Measurements from ENCODE around the gene PKDREJ. TPM values are rescaled to one million over a fixed set of nuclear protein-coding genes. Genes with fewer than 3 reads are reported as not detected.

Gene PKDREJ
- total RNA-seq, 1 experiment from 2014 or later, result not detected

GRCh38 chr22:46276563-46276962 lies 13.4 kb upstream of the PKDREJ start:
- Histone ChIP-seq H4K20me1 (ENCODE audit: insufficient read depth) (no peaks in the 10 kb centered on the region), H3K4me2 (ENCODE audit: low read length) (no peak overlapping the region), H3K4me3 (replicated peaks in 1 of 2; ENCODE audit: low read depth in 1 of 2, low read length in 2 of 2) (no peak overlapping the region), H3K9me3 (ENCODE audit: control insufficient read depth in 1 of 2, insufficient read depth in 1 of 2, low read depth in 1 of 2, low read length in 2 of 2) (peaks cover 0 to 5% of the 10 kb centered on the region in 2 experiments; a peak in 1 of 4 replicates), H2AFZ (ENCODE audit: low read depth, low read length, poor library complexity, severe bottlenecking) (no peak overlapping the region), H3K79me2 (ENCODE audit: insufficient read depth, low read length) (no peaks in the 10 kb centered on the region), H3K27me3 (ENCODE audit: insufficient read depth, low read length) (no peaks in the 10 kb centered on the region), H3K4me1 (ENCODE audit: control insufficient read depth in 1 of 2, insufficient read depth in 2 of 2, low read length in 2 of 2) (no peaks in the 10 kb centered on the region), H3K9ac (ENCODE audit: low read length) (no peak overlapping the region), H3K27ac (ENCODE audit: low read depth, low read length) (no peak overlapping the region), H3K9me2 (ENCODE audit: insufficient read depth) (no peaks in the 10 kb centered on the region), H3K36me3 (ENCODE audit: control insufficient read depth in 1 of 2, insufficient read depth in 2 of 2, low read length in 2 of 2) (peaks cover 20 to 45% of the 10 kb centered on the region in 2 experiments)
- POLR2A ChIA-PET, result interaction anchor here (1.1 kb wide), 1 partner anchor 9 kb away, joined by 4 read pairs; the partner anchor contains the start of gene TTC38
- CTCF ChIA-PET, result no interaction called here
- DNase-seq (ENCODE audit: low read depth, low spot score) (no peak), ATAC-seq (no peak)
- RAD21 ChIA-PET (ENCODE audit: low non-redundant PET in 1 of 2, low total read pairs in 2 of 2, uncharacterized antibody in 2 of 2, unreplicated experiment in 2 of 2), result no interaction called here
- intact Hi-C loops (cut with micrococcal nuclease), result no loop called here
- BruUV-seq (replicated peaks), result no TSS peak
- TF ChIP-seq FOSL1 (IDR thresholded peaks at IDR 0.05; ENCODE audit: low read depth), result no peak
- TF ChIP-seq ZFX (IDR thresholded peaks at IDR 0.05), result no peak
- no peak for TF ChIP-seq ELF1 (IDR thresholded peaks at IDR 0.05; ENCODE audit: borderline replicate concordance, low read depth)
- no peak for TF ChIP-seq MAX (IDR thresholded peaks at IDR 0.05)
- no peak for TF ChIP-seq EZH2phosphoT487 (IDR thresholded peaks at IDR 0.05; ENCODE audit: borderline replicate concordance)
- TF ChIP-seq POLR2A (IDR thresholded peaks at IDR 0.05; ENCODE audit: borderline replicate concordance, extremely low read depth, insufficient read depth, insufficient read length), result no peak
- no peak for TF ChIP-seq EGR1 (IDR thresholded peaks at IDR 0.05; ENCODE audit: low read depth)
- TF ChIP-seq ZNF274 (IDR thresholded peaks at IDR 0.05; ENCODE audit: low read depth, low read length), result no peak
- no peak for TF ChIP-seq ZBTB33 (IDR thresholded peaks at IDR 0.05; ENCODE audit: extremely low read depth, insufficient replicate concordance, low read length)
- TF ChIP-seq EZH2 (IDR thresholded peaks at IDR 0.05), result no peak
- no peak for TF ChIP-seq SP1 (IDR thresholded peaks at IDR 0.05; ENCODE audit: low read depth)
